CD4-positive, alpha-beta T cell treated with Interleukin-15 for 1 hour (primary cell): ENCODE results near the gene FNIP1.
"Not testable (repeated sequence)": the region's sequence is repeated elsewhere in the genome, so short reads cannot be mapped to it uniquely, and the experiment has no call there.

Source experiments
- DNase-seq: peaks from one replicate; pipeline ENCODE4 v3.0.0-alpha.2; 2020

The FNIP1 gene

DNA sequence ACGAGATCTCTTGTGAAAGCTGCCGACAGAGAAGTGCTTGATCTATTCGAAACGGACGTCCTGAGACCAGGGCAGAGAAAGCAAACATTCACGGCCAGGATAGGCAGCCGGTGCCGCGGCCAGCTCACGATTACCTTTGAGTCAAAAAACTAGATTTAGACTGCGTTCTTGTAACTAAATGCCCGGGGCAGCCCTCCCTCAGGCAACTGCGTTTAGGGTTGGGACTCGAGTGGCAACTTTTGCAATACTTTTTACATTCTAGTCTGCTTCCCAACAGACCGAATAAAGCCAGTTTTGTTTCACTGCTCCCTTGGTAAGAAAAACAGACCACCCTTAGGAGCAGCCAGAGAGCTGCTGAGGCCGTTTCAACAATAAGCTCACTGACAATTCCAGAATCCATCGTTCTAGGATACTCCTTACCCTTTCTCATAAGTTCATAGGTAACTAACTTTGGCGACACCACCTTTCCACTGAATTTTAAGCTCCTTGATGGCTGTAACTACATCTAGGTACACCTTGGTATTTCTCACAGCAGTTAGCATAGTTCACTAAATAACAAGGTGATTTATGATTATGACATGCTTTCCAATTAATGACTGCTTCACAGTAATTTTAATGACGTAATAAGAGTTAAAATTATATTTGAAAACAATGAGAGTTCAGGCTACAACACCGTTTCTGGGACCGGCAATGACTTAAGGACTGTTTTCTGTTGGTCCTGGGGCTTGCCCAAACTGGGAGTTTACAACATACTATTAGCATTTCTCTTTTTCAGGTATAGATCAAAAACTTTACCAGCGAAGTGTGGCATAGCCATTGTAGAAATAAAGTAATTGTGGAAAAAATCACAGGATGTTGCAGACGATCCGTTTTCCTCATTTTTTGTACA, 160.9 kb downstream of the FNIP1 start:
- DNase-seq: no peak

DNA sequence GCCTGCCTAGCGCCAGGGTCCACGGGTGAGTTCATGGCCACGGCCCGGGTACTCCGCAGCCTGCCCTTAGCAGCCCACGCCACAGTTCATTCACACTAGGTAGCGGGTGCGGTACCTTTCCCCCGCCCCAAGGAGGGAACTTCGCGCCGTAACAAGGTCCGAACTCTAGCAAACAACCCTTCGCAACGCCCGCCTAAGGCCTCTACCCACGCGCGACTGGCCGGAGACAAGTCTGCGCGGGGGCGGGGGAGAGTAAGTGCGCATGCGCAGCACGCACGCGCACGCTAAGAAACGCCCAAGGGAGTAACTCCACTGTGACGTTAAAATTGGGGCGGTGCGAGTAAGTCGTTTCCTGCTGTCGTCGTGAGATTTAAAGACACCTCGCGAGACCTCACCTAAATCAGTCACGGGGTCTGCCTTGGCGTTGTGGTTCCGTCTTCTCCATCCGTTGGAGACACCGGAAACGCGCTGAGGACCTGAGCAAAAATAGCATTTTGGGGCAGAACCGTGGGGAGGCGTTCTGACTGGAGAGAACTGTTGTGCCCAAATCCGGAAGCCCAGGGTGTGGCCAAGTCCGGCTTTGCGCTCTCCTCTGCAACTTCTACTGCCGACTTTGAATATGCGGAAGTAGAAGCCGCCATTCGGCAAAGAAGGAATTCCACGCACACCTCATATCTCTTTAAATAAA, 161.7 kb downstream of the FNIP1 start, which contains the start of gene RAPGEF6:
Gene RAPGEF6, minus strand, starts transcription at position 234 of the 688 bp plus-strand sequence. Its CDS starts 199 bp downstream, at position 35.
- peak; percentile 100 for DNase-seq

DNA sequence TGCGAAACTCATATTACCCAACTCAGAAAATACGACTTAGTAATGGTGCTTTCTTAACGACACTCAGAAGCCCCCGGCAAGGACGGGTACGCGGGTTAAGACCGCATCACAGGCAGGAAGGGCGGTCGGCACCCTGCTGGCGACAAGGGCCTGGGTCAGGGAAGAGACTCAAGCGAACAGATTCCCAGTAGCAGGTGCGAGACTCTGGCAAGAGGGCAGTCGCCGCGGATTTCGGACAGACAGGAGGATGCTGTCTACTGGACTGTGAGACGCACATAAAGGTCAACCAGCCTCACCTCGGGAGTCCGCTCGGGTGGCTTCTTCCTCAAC, 162.2 kb downstream of the FNIP1 start:
- peak; percentile 79 for DNase-seq

DNA sequence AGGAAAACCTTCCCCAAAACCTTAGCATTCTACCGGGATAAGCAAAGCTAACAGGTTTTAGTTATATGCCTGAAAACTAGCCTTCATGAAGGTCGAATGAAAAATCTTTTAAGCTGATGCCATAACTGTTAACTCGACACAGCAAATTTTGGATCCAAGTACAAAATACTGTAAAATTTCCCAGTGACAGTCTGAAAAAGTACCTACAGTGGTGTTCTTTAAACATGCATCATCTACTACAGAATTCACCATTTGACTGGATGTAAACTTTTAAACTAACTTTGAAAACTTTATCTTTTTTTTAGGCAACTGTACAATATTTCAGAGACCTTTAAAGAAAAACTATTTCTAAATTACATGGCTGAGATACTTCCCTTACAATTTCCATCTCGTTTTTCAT, 162.6 kb downstream of the FNIP1 start:
- no peak for DNase-seq

DNA sequence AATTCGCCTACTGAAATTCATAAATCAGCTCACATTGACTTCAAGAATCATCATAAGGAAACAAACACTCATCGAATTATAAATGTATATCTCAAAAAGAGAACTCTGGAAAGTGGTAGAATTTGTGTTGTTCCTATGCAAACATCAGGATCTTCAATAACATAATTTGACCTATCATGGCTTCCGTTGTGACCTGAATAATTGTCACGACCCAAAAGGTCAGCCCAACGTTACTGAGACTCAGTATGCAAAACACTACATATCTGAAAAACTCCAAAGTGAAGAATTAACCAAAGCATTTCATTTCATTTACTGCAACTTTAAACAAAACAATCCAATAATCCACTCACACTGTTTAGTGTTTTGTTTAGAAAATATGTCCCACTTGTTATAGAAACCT, 163.0 kb downstream of the FNIP1 start:
- no peak for DNase-seq

DNA sequence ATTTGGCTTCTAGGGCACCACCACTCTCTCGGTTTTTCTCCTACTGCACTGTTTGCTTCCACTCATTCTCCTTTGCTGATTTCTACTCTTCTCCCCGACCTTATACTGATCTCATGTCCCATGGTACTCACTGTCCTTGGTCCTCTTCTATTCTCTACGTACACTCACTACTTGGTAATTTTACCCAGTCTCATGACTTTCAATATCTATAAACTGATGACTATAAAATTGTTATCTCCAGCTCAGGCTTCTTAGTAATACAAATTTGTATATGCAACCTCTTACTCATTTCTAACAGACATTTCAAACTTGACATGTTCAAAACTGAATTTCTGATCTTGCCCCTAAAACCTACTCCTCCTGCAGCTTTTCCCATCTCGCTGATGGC, 165.9 kb downstream of the FNIP1 start:
- no peak for DNase-seq

DNA sequence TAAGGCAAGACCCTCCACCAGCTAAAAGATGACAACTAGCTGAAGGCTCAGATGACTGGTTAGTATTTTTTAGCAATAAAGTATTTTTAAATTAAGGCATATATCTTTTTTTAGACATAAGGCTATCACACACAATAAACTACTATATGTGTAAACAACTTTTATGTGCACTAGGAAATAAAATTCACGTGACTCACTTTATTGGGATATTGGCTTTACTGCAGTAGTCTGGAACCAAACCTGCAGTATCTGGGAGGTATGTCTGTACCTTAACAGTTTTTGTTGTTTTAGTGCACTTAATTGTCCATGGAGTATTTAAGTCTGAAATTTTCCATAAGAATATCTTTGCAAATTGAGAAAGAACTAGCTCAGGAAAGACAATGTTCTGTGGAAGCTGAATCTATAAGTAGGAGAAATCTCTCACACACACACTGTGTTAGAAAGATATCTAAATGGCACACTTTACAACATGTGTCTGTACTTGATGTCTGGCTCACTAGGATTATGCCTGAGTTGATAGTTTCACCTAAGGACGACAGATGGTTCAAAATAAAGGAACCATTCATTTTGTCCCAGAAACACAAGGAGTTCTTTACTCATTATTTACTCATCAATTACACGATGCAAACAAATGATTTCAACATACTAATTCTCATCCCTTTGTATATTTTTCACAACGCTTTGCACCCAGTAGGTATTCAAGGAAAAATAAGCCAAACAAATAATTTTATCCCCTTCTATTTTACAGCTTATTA, 166.4 kb downstream of the FNIP1 start:
- DNase-seq: no peak

DNA sequence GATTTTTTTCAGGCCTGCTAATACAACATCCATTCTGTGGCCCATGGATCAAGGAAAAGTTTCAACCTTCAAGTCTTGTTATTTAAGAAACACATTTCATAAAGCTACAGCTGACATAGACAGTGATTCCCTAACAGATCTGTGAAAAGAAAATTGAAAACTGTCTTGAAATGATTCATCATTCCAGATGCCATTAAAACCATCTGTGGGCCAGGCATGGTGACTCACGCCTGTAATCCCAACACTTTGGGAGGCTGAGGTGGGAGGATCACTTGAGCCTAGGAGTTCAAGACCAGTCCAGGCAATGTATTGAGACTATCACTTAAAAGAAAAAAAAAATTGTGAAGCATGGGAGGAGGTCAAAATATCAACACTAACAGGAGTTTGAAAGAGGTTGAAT, 167.8 kb downstream of the FNIP1 start:
- DNase-seq: no peak

DNA sequence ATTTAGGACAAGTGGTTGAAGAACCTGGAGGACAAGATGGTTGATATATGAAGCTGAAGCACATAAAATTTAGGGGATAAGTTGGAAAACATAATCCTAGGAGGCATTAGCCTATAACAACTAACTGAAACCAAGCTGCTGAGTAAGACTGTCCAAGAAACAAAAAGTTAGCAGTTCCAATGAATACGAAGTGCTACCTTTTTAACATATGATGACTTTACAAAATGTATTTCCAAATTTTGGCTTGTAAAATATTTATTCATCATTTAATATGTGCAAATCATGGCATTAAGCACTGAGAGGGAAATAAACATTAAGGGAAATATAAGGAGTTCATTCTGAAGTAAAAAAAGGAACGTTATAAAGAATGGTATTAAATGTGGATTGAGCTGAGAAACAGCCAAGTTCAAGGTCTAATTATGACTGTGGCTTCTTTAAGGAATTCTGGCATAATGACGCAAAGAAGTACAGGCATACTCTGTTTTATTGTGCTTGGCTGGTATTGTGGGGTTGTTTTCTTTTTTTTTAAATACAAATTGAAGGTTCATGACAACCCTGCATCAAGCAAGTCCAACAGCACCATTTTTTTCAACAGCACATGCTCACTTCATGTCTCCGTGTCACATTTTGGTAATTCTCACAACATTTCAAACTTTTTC, 169.5 kb downstream of the FNIP1 start:
- no peak for DNase-seq

DNA sequence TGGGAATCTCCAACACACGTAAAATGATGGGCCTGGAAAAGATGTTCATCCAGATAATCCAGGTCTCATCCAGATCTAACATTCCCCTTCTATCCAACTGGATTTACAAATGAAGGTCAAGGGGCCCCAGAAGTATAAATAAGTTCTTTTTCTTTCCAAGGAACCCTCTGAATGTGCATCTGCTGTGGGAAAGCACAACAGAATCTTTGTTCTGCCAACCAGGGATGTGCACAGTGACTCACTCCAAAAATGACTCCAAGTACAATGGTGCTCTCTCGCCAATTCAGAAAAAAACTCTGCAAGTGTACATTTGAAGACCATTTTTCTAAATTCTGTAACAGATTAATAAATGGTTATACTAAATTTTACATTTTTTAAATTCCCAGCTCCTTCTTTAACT, 174.2 kb downstream of the FNIP1 start:
- no peak for DNase-seq

DNA sequence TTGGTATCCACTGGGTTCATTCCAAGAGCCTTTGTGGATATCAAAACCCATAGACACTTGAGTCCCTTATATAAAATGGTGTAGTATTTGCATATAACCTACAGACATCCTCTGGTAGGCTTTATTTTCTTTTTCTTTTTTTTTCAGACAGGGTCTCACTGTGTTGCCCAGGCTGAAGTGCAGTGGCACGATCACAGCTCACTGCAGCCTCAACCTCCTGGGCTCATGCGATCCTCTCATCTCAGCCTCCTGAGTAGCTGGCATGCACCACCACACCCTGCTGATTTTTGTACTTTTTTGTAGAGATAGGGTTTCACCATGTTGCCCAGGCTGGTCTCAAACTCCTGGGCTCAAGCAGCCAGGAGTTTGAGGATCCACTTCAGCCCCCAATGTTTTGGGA, 175.7 kb downstream of the FNIP1 start:
- DNase-seq: not testable (repeated sequence)

DNA sequence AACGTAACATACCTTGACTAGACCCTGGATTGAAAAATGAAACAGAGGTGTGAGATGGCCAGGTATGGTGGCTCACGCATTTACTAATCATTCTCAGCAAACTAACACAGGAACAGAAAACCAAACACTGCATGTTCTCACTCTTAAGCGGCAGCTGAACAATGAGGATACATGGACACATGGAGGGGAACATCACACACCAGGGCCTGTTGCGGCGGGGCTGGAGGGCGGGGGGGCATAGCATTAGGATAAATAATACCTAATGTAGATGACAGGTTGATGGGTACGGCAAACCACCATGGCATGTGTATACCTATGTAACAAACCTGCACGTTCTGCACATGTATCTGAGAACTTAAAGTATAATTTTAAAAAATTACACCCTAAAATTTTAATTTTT, 177.7 kb downstream of the FNIP1 start:
- no peak for DNase-seq

DNA sequence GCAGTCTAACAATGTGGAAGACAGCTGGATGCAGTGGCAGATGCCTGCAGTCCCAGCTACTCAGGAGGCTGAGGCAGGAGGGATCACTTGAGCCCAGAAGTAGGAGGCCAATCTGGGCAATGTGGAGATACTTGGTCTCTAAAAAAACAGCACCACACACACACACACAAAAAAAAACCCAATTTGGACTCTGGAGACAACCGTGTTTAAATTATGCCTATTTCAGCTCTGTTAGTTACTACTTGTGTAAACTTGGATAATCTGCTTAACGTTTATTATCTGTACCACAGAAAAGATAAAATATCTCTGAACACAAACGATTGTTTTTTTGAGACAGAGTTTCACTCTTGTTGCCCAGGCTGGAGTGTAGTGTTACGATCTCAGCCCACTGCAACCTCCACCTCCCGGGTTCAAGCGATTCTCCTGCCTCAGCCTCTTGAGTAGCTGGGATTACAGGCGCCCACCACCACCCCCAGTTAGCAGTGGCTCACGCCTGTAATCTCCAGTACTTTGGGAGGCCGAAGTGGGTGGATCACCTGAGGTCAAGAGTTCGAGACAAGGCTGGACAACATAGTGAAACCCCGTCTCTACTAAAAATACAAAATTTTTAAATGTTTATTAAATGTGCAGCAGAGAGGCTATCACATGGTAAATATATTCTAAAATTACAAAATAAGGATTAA, 179.5 kb downstream of the FNIP1 start:
- DNase-seq: no peak

DNA sequence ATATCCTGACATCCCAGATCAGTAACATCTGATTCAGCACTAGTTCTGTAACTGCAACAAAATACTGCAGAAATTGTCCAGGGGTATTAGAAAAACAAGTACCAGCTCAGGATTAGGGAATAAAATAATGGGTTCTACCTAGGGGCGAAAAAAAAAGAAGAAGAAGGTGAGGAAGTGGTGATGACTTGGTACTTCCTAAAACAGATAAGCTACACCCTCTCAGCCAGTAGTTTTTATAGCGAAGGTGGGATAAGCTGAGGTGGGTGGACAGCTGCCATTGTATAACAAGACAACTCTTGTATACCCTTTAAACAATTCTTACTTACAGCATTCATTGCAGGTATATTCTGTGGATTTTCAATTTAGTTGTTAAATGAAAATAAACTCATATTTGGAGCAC, 180.9 kb downstream of the FNIP1 start:
- DNase-seq: no peak

DNA sequence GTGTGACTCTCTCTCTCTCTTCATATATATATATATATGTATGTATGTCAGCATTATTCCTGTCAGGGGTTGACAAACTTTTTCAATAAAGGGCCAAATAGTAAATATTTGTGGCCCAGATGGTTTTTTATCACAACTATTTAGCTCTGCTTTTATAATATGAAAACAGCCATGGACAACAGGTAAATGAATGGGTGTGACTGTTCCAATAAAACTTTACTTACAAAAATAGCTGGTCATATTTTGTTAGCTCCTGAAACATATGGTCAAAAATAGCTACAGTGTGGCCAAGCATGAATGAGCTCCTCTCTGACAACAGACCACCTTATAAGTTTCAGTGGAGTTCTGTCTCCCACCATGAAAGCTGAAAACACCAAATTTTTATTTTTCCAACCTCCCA, 183.4 kb downstream of the FNIP1 start:
- DNase-seq: no peak

DNA sequence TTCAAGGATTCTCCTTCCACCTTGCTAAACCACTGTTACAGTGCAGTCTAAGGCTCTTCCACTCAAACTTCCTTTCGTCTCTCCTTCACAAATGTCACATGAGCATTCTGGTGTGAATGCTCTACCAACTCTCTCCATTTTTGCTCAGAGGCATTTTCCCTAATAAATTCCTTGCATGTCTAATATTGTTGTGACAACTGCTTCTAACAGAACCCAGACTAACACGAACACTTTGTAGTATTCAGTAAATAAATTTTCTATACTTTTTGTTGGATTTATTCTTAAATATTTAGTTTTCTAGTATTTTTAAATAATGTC, 185.8 kb downstream of the FNIP1 start:
- no peak for DNase-seq

DNA sequence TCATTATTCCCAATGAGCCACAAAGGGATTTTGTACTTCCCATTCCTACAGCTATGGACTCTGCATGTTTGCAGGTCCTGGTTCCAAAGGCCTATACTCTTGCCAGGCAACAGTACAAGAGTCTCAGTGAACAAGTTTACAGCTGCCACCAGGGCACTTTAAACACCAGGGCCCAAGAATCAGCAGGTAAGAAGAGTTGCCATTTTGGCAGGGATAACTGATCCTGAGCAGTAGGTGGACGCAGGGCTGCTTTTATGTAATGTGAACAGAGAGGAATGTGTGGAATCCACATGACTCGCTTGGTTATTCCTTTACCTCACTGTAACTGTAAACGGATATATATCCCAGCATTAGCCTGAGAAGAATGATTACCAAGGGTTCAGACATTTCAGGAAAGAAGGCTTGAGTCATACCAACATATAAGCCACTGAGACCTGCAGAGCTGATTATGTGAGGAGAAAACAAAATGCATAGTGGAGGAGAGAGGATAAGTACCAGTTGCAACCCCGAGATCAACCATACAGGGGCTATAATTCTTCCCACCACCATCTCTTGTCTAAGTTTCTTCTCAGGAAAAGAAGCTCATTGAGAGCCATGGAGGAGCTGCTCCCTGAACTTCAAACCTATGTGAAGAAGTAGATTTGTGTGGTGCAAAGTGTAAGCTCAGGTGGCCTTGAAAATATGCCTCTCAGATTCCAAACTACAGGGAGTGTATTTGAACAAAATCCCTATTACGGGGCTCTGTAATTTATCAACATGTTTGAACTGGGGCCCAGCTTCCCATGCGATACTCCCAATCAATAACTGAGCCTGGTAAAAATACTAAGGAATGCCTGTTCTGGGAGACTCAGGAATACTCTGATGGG, 186.4 kb downstream of the FNIP1 start:
- DNase-seq: no peak

DNA sequence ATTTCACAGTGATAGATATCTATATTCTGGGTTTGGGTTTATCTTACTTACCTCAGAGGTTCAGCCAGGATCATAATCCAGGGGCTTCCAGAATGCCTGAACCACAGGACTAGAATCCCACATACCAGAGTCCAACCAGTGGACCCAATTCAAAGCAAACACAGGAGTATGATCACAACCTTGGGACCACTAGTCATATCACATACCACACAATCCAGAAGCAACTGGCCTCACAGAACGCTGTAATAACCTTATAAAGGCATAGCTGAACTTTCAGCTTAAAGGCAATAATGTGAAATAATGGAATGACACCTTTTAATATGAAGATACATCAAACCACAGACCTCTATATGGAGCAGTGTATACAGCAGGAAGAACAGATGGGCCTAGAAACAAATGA, 187.0 kb downstream of the FNIP1 start:
- no peak for DNase-seq

DNA sequence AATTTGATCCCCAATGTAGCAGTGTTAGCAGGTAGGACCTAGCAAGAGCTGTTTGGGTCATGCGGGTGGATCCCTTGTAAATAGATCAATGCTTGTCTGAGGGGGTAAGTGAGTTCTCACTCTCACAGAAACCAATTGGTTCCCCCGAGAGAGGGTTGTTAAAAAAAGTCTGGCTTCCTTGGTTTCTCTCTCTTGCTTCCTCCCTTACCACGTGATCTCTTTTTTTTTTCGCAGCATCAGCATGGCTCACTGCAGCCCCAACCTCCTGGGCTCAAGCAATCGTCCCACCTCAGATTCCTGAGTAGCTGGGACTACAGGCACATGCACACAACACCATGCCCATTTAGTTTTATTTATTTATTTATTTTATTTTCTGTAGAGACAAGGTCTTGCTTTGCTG, 188.2 kb downstream of the FNIP1 start:
- no peak for DNase-seq

DNA sequence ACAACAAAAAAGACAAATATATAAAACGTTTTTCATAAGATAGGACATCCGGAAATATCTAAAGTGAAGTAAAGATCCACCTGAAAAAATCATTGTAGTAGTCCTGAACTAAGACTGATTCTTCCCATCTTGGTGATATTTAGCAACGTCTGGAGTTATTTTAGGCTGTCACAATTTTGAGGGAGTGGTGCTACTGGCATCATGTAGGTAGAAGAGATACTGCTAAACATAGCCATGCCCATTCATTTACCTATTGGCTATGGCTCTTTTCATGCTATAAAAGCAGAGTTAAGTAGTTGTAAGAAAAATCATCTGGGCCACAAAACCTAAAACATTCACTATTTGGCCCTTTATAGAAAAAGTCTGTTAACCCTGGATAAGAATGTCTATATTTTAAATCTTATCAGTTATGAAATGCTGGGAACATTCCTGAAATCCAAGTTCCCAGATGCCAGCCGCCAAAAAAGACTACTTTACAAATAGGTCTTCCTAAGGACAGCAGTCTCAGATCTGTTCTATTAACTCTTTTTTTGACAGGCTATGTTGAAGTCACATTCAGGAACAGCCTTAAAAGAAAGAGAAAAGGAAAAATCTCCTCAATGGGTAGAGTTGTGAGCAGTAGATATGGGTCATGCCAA, 188.8 kb downstream of the FNIP1 start:
- no peak for DNase-seq

DNA sequence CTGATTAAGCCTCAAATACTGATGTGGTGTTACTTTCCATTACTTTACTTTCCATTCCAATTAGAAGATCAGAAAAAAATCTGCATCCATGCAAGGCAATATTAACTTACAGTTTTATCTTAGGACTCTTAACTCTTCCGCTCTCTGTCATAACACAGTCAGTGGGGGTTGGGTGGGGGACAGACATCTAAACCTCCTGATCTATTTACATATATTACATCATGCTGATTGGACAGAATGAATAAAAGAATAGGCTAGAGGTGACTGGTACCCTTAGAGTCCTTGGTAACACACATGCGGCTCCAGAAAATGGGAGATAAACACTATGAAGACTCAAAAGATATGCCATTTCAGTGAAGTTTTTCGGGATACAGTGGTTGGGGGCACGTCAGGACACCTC, 189.4 kb downstream of the FNIP1 start:
- DNase-seq: no peak
